Measurements from ENCODE around the gene CFB.
"Not testable (repeated sequence)": the region's sequence is repeated elsewhere in the genome, so short reads cannot be mapped to it uniquely, and the experiment has no call there.

The CFB gene

GRCh38 chr6:31977816-31978431, 32.0 kb downstream of the CFB start:
- Histone ChIP-seq H3K27ac (ENCODE audit: poor library complexity, severe bottlenecking) (no peak overlapping the region), H3K36me3 (ENCODE audit: low read depth) (peaks cover 10% of the 10 kb centered on the region), H3K27me3 (ENCODE audit: insufficient read depth, poor library complexity, severe bottlenecking) (no peaks in the 10 kb centered on the region), H3K4me1 (ENCODE audit: insufficient read depth, poor library complexity, severe bottlenecking) (no peaks in the 10 kb centered on the region), H3K4me3 (ENCODE audit: severe bottlenecking) (no peak overlapping the region), H3K9me3 (ENCODE audit: severe bottlenecking) (no peaks in the 10 kb centered on the region)
- DNase-seq (ENCODE audit: low spot score), result no peak
- TF ChIP-seq CTCF (IDR thresholded peaks at IDR 0.05; ENCODE audit: poor library complexity, severe bottlenecking), result no peak
- ATAC-seq (ENCODE audit: low read depth), result no peak

- H3K27ac ChIP-seq (ENCODE audit: poor library complexity, severe bottlenecking), result no peak overlapping the region
- no peak overlapping the region for H3K4me3 ChIP-seq (ENCODE audit: severe bottlenecking)
- H3K4me1 ChIP-seq (ENCODE audit: insufficient read depth, poor library complexity, severe bottlenecking), result no peaks in the 10 kb centered on the region
- peaks cover 10% of the 10 kb centered on the region for H3K36me3 ChIP-seq (ENCODE audit: low read depth)
- H3K27me3 ChIP-seq (ENCODE audit: insufficient read depth, poor library complexity, severe bottlenecking), result no peaks in the 10 kb centered on the region
- TF ChIP-seq CTCF (IDR thresholded peaks at IDR 0.05; ENCODE audit: poor library complexity, severe bottlenecking), result no peak
- ATAC-seq (ENCODE audit: low read depth) (no peak), DNase-seq (ENCODE audit: low spot score) (no peak)
- no peaks in the 10 kb centered on the region for H3K9me3 ChIP-seq (ENCODE audit: severe bottlenecking)
Measured at GRCh38 chr6:31978831-31979230, 32.9 kb downstream of the CFB start.

GRCh38 chr6:31979238-31979898, 33.5 kb downstream of the CFB start:
- no peaks in the 10 kb centered on the region for H3K27me3 ChIP-seq (ENCODE audit: insufficient read depth, poor library complexity, severe bottlenecking)
- H3K9me3 ChIP-seq (ENCODE audit: severe bottlenecking), result no peaks in the 10 kb centered on the region
- DNase-seq (ENCODE audit: low spot score), result no peak
- no peak for TF ChIP-seq CTCF (IDR thresholded peaks at IDR 0.05; ENCODE audit: poor library complexity, severe bottlenecking)
- H3K4me1 ChIP-seq (ENCODE audit: insufficient read depth, poor library complexity, severe bottlenecking), result no peaks in the 10 kb centered on the region
- no peak overlapping the region for H3K27ac ChIP-seq (ENCODE audit: poor library complexity, severe bottlenecking)
- H3K4me3 ChIP-seq (ENCODE audit: severe bottlenecking), result no peak overlapping the region
- no peak for ATAC-seq (ENCODE audit: low read depth)
- H3K36me3 ChIP-seq (ENCODE audit: low read depth), result peaks cover 10% of the 10 kb centered on the region

GRCh38 chr6:31980195-31980876, 34.4 kb downstream of the CFB start:
- H3K36me3 ChIP-seq (ENCODE audit: low read depth), result peaks cover 10% of the 10 kb centered on the region
- not testable (repeated sequence) for H3K4me3 ChIP-seq (ENCODE audit: severe bottlenecking); H3K27me3 ChIP-seq (ENCODE audit: insufficient read depth, poor library complexity, severe bottlenecking); H3K9me3 ChIP-seq (ENCODE audit: severe bottlenecking); ATAC-seq (ENCODE audit: low read depth); H3K27ac ChIP-seq (ENCODE audit: poor library complexity, severe bottlenecking); H3K4me1 ChIP-seq (ENCODE audit: insufficient read depth, poor library complexity, severe bottlenecking); DNase-seq (ENCODE audit: low spot score)

GRCh38 chr6:31980998-31981397, 35.1 kb downstream of the CFB start:
- DNase-seq (ENCODE audit: low spot score); H3K9me3 ChIP-seq (ENCODE audit: severe bottlenecking): not testable (repeated sequence)

GRCh38 chr6:31981744-31982143, 35.8 kb downstream of the CFB start, which contains the start of gene C4A:
Gene C4A (plus strand): TSS chr6:31982057. CDS start chr6:31982108, 51 bp downstream.
- H3K27ac ChIP-seq (ENCODE audit: poor library complexity, severe bottlenecking); H3K4me3 ChIP-seq (ENCODE audit: severe bottlenecking); ATAC-seq (ENCODE audit: low read depth); H3K27me3 ChIP-seq (ENCODE audit: insufficient read depth, poor library complexity, severe bottlenecking); H3K4me1 ChIP-seq (ENCODE audit: insufficient read depth, poor library complexity, severe bottlenecking); DNase-seq (ENCODE audit: low spot score); H3K9me3 ChIP-seq (ENCODE audit: severe bottlenecking): not testable (repeated sequence)
- peaks cover 10% of the 10 kb centered on the region for H3K36me3 ChIP-seq (ENCODE audit: low read depth)

More at GRCh38 chr6:31980998-31981397, 35.1 kb downstream of the CFB start:
- H3K4me1 ChIP-seq (ENCODE audit: insufficient read depth, poor library complexity, severe bottlenecking); ATAC-seq (ENCODE audit: low read depth); H3K4me3 ChIP-seq (ENCODE audit: severe bottlenecking); H3K27me3 ChIP-seq (ENCODE audit: insufficient read depth, poor library complexity, severe bottlenecking); H3K27ac ChIP-seq (ENCODE audit: poor library complexity, severe bottlenecking): not testable (repeated sequence)
- H3K36me3 ChIP-seq (ENCODE audit: low read depth), result peaks cover 10% of the 10 kb centered on the region

GRCh38 chr6:31989363-31989762, 43.5 kb downstream of the CFB start:
- DNase-seq (ENCODE audit: low spot score); H3K27me3 ChIP-seq (ENCODE audit: insufficient read depth, poor library complexity, severe bottlenecking); H3K4me1 ChIP-seq (ENCODE audit: insufficient read depth, poor library complexity, severe bottlenecking); H3K4me3 ChIP-seq (ENCODE audit: severe bottlenecking); H3K9me3 ChIP-seq (ENCODE audit: severe bottlenecking); H3K36me3 ChIP-seq (ENCODE audit: low read depth); ATAC-seq (ENCODE audit: low read depth); H3K27ac ChIP-seq (ENCODE audit: poor library complexity, severe bottlenecking): not testable (repeated sequence)

GRCh38 chr6:31994421-31994820, 48.5 kb downstream of the CFB start:
- H3K9me3 ChIP-seq (ENCODE audit: severe bottlenecking); DNase-seq (ENCODE audit: low spot score): not testable (repeated sequence)

More at GRCh38 chr6:31994421-31994820, 48.5 kb downstream of the CFB start:
- not testable (repeated sequence) for H3K36me3 ChIP-seq (ENCODE audit: low read depth); H3K4me3 ChIP-seq (ENCODE audit: severe bottlenecking); H3K27ac ChIP-seq (ENCODE audit: poor library complexity, severe bottlenecking); H3K4me1 ChIP-seq (ENCODE audit: insufficient read depth, poor library complexity, severe bottlenecking); ATAC-seq (ENCODE audit: low read depth); H3K27me3 ChIP-seq (ENCODE audit: insufficient read depth, poor library complexity, severe bottlenecking)
